GM21515 (cell line): Measurements from ENCODE around the gene PPEF1.
"Not testable (repeated sequence)": the region's sequence is repeated elsewhere in the genome, so short reads cannot be mapped to it uniquely, and the experiment has no call there.

Experiments used
- ATAC-seq: cut with Tn5 transposase; IDR thresholded peaks from one replicate; pipeline ENCODE4 v1.9.1; 2021; ENCODE audit not compliant: unreplicated experiment

PPEF1 gene

GRCh38 chrX:18793601-18794089 is 86.2 kb downstream of the PPEF1 start:
- no peak for ATAC-seq

DNA sequence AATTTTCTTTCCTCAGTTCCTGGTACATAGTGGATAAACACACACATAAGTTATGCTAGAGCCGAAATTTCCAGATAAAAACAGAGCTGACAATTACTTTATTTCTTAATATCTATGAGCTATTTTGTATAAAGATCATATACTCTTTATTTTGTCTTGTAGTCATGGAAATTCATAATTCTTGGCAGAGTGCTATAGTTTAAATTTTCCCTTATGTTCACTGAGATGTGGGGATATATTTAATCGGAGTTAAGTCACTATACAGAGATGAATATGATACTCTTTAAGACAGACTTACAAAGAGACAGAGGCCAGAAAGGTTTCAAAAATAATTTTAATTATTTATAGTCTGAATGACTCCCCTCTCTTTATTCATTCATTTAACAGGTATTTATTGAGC is 89.7 kb downstream of the PPEF1 start:
- no peak for ATAC-seq

- ATAC-seq: no peak
These were observed 92.5 kb downstream of the PPEF1 start for GRCh38 chrX:18799911-18800310.

GRCh38 chrX:18809641-18810040 is 102.2 kb downstream of the PPEF1 start:
- no peak for ATAC-seq

GRCh38 chrX:18810416-18810815 is 103.0 kb downstream of the PPEF1 start:
- ATAC-seq: no peak

DNA sequence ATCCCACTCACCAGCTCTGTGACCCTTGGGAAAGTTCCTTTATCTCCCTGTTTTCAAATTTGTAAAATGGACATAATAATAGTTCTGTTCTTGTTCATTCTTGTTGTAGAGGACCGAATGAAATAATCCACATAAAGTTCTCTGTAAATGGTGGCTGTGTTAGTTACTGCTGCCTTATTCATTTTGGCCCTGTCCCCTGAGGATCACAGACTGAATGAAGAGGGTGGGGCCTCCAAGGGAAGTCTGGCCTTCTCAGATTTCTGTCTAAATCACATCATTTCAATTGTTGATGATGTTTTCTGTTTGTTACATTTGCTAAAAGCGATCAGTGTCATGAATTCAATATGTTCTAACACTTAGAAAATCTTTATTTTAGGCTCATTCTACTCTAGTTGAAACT is 117.9 kb downstream of the PPEF1 start:
- no peak for ATAC-seq

- ATAC-seq: no peak
These were observed 121.5 kb downstream of the PPEF1 start for GRCh38 chrX:18828832-18829404.

GRCh38 chrX:18833071-18833731 is 125.8 kb downstream of the PPEF1 start:
- no peak for ATAC-seq

- not testable (repeated sequence) for ATAC-seq
These were observed 140.5 kb downstream of the PPEF1 start for GRCh38 chrX:18847901-18848300.

DNA sequence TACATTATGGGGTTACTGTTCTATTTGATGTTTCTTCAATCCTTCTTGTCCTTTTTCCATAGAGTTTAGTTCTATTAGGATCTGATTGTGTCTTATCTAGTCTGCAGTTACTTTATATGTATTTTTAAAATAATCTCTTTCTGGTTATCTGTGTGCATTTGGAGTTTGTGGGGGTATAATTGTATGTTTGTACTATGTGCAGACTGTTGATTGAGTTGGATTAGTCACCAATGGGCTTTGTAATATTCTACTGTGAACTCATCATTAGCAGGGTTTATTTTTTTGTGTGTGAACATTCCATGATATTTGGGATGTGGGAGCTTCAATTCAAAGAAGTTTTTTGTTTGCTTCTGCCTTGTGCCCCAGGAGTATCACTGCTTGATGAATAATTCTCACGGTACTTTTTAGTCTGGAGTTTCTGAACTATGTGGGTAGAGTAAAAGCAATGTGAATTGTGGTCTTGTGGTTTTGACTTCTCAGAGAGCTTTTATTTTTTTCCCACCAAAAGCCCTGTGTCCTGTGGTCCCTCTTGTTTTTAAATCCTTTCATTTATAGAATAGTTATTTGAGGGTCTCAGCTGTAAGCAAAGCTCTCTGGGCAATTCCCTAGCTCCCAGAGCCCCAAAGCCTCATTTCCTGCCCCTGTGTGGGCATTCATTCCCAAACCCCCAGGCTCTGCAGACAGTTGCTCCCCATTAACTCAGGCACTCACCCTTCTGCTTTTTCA is 148.6 kb downstream of the PPEF1 start:
- ATAC-seq: peak; percentile 87

DNA sequence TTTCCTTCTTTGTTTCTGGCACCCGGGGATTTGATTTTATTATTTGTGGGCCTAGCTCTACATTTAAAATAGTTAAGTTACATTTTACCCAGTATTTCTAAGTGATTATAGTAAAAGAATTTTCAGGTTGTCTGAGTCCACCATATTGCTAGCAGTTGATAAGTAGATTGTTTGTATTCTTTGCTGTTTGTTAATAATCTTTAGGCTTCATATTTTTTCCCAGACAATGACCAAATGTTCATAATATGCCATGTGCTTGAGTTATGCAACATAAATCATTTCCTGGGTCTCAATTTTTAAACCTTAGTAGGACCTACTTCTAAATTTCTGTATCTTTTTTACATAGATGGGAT is 149.2 kb downstream of the PPEF1 start:
- no peak for ATAC-seq

DNA sequence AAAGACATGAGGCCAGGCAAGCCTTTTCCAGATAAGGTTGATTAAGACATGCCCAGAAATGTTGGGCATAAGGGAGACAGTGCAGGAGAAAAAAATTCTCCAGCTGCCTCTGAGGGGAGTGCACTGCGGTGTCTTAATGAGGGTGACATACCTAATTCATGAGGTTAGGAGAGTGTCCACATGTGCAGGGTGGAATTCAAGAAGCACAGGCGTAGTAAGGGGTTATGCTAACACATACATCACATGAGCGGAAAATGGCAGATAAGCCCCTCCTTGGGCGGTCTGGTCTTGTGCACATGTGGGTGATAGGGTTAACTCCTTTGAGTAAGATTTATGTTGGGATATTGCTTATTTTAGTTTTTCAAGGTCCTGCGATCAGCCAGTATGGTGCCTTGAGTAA is 154.1 kb downstream of the PPEF1 start:
- no peak for ATAC-seq

DNA sequence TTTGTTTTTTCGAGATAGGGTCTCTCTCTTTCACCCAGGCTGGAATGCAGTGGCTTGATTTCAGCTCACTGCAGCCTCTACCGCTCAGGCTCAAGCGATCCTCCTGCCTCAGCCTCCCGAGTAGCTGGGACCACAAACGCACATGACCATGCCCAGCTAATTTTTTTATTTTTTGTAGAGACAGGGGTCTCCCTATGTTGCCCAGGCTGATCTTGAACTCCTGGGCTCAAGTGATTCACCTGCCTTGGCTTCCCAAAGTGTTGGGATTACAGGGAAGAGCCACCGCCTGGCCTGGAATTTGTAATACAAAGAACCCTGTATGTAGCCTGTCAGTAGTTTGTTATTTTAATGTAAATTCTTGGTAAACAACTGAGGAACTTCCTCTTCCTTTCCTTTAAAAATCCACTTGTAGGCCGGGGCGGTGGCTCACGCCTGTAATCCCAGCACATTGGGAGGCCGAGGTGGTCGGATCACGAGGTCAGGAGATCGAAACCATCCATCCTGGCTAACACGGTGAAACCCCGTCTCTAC is 157.0 kb downstream of the PPEF1 start:
- no peak for ATAC-seq

DNA sequence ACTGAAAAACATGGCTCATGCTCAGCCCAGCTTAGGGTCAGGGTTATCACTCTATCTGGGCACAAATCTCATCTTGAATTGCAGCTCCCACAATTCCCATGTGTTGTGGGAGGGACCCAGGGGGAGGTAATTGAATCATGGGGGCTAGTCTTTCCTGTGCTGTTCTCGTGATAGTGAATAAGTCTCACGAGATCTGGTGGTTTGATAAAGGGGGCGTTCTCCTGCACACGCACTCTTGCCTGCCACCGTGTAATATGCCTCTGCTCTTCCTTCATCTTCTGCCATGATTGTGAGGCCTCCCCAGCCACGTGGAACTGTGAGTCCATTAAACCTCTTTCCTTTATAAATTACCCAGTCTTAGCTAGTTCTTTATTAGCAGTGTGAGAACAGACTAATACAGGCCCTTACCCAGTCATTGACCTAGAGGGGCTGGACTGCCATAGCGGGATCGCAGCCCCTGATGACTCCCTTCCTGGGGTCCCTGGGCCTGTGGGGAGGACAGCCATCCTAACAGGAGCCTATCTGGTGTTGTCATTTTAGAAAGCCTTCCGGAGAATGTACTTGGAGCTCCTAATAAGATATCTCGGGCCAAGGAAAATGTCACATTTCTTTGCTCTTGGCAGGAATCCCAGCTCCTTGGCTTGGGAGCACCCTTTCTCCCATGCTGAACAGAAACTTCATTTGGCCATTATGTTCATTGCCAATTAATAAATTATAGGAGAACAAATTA is 163.9 kb downstream of the PPEF1 start:
- ATAC-seq: no peak

DNA sequence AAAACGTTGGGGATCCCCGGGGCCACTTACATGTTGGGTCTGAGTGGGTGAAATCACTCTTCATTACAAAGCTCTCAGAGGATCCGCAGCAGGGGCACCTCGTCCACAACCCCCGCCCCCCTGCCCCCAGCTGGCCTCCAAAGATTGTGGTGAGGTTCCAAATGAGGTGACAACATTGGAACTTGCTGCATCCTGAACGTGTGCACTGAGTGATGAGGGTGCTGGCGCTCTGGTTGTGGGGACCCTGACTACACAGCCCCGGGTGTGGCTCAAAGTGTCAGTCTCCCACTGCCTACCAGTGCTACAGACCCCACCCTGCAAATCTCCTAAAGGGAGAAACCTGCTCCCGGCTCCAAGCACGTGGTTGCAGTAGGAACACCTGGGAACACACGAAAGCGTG is 164.5 kb downstream of the PPEF1 start:
- ATAC-seq: no peak

DNA sequence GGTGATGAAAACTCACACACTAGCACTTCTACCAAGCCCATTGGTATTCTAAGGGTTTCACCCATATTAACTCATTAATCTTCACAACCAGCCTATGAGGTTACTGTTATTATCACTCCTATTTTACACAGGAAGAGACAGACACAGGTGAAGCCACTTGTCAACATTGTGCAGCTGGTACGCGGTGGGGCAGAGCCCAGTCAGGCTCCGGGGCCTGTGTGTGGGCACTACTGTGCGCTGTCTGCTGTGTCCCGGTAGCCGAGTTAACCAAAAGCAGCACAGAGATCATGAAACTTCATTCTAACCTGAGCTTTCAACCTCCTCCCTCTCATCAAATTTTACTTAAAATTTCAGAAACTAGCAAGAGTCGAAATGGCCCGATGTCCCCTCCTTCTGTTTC is 165.2 kb downstream of the PPEF1 start:
- ATAC-seq: no peak

DNA sequence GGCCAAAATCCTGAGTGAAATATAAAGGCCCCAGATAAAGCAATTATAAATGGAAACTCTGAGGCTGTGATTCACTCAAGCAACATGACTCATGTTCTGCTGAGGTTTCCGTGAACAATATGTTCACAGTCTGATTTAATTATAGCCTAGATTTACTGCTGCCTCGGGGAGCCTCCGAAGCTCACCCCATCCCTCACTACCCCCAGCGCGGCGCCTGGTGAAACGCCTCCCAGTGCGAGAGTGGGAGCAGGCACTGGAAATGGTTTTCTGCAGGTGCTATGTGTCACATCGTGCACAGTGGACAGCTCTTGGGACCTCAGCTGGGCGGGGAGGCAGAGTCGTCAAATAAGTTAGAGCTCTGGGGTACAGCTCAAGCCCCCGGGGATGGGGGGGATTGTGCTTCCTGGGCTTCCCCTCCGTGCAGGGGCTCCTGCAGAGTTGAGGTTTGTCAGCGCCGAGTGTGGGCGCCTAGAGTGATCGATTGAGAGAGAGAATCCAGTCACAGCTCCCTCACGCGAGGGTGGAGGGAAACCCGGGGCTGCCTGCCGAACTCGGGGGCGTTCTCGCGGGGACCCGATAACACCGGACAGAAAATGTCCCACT is 165.8 kb downstream of the PPEF1 start:
- ATAC-seq: no peak

- no peak for ATAC-seq
These were observed 166.4 kb downstream of the PPEF1 start for GRCh38 chrX:18873836-18874235.

- ATAC-seq: no peak
These were observed 167.3 kb downstream of the PPEF1 start for GRCh38 chrX:18874560-18875255.

DNA sequence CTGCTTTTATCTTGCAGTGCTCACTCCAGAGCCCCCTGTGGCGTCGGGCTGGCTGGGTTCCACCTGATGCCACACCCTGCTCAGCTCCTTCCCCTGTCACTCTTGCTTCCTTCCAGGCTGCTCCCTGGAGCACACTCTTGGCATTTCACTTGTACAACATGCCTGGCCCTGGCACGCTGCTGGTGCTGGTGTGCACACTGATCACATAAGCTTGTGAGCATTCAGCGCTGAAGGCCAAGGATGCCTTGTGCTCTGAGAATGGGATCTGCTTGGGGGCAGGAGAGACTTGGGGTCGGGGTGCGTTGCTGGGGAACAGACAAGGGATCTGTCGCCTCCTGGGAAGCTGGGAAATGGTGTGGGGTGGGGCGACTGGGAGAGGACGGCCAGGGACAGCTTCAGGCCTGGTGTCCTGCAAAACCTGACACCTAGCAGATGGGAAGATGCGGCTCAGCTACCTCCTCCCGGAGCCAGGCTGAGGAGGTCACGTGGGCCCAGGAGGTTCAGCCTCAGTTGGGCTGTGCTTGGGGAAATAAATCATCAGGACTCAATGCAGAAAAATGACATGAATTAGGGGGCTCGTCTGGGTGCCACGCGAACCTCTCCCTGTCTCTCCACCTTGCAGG is 167.9 kb downstream of the PPEF1 start:
- no peak for ATAC-seq
